ENCODE data around the gene H6PD.

The H6PD gene

DNA sequence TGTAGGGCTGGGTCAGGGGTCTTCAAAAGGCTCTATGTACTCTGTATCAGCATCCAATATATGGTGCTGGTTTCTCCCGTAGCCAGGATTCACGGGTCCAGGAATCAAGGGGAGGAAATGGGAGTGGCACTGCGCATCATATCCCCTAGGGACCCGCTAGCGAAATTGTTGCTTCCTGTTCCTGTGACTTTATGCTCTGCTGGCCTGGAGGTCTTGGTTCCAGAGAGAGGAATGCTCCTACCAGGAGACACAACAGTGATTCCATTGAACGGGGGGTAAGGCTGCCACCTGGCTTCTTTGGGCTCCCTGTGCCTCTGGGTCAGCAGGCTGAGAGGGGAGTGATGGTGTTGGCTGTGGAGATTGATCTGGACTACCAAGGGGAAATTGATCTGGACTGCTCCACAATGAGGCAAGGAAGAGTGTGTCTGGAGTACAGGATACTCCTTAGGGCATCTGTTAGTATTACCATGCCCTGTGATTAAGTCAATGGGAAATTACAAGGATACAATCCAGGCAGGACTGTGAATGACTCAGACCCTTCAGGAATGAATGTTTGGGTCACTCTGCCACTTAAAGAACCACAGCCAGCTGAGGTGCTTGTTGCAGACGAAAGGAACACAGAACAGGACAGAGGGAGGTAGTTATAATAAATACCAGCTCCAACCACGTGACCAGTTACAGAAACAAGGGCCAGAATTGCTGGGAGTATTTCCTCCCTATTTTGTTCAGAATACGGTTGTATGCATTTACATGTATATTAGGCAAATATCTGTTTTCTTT, 68.4 kb downstream of the H6PD start:
- no peak for DNase-seq

DNA sequence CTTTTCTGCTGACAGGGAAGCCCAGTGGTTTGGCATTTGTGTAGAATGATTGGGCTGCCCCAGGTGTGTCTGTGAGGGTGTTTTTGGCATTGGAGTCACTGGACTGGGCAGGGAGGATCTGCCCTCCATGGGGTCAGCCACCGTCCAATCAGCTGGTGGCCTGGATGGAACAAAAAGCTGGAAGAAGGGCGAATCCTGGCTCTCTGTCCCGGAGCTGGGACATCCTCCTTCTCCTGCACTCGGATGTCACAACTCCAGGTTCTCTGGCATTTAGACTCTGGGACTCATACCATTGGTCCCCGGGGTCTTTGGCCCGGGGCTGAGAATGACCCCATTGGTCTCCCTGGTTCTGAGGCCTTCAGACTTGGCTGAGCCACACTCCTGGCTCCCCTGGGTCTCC, 69.3 kb downstream of the H6PD start:
- no peak for DNase-seq

DNA sequence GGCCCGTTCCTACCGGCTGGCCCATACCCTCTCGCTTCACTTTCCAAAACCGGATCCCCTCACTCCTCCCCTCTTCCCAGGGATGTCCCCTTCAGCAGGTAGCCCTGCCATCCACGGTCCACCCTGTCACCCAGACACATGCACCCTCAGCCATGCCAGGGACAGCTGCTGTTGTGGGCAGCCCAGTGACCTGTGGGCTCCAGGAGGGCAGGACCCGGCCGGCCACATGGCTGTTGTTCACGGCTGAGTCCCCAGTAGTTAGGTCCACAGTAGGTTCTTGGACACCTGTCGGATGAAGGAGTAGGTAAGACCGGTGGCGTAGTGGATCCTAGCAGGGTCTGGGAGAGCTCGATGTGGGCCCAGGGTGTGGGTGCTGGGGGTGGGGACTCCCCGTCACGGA, 70.6 kb downstream of the H6PD start:
- DNase-seq, result no peak

DNA sequence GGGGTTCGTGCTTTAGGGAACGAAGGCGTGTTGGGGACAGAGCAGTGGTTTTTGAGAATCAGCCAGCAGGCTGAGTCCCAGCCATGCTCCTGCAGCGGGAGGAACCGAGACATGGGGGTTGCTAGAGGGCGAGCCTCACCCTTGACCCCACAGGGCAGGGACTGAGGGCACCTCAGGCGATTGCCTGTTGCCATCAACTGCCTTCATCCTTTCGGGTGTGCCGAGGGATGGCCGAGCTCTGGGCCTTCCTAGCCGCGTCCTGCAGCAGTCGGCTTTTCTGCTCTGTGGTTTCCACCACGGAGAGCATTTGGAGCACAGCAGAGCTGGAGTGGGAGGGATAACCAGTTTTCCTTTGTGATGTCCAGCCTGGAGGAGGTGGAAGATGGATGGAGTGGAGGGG, 71.4 kb downstream of the H6PD start:
- no peak for DNase-seq

DNA sequence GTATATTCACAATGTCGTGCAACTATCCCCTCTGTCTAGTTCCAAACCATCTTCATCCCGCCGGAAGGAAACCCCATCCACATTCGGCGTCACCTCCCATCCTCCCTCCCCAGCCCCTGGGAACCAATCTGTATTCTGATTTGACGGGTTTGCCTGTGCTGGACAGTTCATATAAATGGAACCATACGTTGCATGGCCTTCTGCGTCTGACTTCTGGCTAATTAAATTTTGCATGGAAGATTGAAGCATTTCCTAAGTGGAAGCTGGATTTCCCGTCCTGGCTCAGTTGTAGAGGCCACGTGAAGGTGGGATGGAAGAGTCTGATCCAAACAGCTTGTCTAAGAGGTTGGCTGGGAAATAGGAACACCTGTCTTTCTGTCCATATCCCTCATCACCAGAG, 72.7 kb downstream of the H6PD start:
- no peak for DNase-seq

DNA sequence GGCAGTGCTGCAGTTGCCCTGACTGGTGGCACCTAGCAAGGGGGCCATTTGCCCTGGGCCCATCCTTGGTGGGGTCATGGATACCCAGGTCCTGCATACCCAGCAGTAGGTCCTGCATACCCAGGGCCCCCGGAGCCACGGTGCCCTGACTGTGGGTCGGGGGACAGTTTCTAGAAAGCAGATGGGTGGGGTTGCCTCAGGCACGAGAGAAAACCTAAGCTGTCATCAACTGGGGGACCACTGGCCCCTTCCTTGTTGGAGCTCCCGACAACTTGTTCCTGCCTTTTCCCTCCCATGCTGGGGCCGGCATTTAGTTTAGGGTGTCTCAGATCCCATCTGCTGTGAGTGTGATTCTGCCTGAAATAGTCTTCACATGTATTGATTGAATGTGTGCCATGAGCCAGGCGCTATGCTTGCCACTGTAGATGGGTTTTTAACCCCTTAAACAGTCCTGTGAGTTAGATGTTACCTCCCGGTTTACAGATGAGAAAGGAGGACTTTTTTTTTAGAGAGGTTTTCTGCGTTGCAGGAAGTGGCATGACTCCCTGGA, 73.7 kb downstream of the H6PD start:
- no peak for DNase-seq

DNA sequence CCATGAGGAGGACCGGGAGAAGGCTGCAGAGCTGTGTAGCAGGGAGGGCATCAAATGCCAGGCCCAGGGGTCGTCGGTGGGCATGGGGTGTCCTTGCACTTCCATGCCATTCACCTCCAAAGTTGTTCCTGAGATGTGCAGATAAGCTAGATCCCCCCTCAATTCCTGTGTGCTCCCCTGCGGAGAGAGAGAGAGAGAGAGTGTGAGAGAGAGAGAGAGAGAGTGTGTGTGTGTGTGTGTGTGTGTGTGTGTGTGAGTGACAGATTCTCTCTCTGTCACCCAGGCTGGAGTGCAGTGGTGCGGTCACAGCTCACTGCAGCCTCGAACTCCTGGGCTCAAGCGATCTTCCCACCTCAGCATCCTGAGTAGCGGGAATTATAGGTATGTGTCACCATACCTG, 74.5 kb downstream of the H6PD start:
- no peak for DNase-seq

DNA sequence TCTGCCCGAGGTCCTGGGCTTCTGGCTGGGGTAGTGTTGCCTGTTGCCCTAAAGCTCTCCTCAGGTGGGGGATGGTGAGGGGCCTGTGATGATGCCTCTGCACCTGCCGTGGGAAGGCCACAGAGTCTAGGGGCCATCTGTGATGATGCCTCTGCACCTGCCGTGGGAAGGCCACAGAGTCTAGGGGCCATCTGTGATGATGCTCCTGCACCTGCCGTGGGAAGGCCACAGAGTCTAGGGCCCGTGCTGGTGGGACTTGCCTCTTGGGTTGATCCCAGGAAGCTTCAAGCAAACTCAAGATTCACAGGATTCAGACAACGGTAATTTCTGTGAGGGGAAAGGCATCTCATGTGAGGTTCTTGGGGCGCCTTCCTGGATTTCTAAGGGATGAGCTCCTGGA, 75.4 kb downstream of the H6PD start:
- DNase-seq, result no peak

DNA sequence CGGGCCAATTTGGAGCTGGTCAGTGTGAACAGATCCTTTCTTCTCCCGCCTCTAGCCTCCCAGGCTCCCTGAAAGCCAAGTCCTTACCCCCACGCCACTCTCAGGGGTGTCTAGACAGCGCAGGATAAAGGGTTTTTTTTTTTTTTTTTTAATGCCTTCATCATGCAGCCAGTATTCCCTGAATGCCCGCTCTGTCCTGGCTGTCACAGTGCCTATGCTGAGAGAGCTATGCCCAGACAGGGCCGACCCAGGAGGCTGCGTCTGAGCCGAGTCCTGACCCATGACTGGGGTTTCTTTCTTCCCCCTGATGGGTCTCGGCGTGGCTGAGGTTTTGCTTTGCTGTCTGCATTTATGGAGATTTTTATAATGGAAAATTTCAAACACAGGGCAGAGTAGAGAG, 76.5 kb downstream of the H6PD start:
- DNase-seq, result no peak

DNA sequence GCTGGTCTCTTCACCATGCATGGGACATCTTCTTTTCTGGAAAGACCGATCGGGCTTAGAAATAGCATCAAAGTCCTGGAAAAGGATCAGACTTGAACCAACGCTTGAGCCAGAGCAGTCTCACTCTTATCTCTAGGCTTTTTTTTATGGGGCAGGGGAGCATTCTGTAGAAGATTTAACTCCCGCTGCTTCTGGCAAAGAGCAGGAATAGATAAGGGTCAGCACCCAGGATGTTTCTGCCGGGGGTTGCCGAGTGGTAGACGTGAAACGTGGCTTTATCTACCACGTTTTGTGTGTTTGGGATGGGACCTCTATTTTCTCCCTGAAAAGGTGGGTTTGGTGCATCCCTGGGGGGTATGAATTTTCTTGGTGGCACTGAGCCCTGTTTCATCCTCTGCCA, 76.9 kb downstream of the H6PD start:
- no peak for DNase-seq

DNA sequence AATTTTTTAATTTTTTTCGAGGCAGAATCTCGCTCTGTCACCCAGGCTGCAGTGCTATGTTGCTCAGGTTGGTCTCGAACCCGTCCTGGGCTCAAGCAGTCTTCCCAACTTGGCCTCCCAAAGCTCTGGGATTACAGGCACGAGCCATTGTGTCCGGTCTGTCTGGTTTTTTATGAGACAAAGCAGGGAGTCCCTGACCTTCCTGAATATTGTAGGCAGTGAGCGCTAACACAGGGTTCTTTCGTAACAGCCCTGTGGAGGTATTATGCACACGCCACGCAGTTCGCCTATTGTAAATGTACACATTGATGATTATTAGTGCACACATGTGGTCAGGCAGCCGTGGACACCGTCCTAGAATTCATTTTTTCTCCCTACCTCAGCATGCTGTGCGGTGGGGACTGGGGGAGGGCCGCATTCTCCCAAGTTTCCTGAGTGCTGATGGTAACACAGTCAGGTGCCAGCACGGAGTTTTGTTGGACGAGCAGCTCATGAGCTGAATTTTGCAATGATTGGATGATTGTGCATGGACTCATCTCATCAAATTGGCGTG, 77.7 kb downstream of the H6PD start:
- no peak for DNase-seq

DNA sequence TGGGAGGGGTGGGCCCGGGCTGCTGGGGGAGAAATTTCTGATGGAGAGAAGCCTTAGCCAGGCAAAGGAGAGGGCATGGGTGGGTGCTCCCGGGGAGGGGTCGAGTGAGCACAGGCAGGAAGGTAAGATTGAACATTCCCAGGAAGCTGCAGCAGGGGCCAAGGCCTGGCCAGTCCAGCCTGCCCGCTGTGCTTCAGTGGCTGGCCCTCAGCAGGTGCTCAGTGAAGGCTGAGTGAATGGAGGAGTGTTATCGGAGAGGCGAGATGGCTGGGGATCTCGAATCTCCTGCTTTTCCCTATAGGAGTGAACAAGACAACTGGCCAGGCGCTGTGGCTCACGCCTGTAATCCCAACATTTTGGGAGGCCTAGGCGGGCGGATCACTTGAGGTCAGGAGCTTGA, 79.0 kb downstream of the H6PD start:
- DNase-seq, result no peak

DNA sequence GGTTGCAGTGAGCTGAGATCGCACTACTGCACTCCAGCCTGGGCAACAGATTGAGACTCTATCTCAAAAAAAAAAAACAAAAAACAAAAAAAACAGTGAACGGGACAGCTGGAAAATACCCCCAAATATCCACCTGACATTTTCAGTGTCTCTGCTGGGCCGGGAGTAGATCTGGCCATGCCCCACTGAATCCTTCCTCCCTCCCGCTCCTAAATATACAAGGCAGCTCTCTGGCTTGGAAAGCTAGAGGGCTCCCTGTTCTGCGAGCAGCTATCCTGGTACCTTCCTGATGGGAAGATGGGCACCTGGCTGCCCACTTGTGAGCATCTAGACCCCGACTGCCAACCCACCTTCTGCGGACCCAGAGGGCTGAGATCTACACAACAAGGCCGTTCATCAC, 79.5 kb downstream of the H6PD start:
- no peak for DNase-seq

DNA sequence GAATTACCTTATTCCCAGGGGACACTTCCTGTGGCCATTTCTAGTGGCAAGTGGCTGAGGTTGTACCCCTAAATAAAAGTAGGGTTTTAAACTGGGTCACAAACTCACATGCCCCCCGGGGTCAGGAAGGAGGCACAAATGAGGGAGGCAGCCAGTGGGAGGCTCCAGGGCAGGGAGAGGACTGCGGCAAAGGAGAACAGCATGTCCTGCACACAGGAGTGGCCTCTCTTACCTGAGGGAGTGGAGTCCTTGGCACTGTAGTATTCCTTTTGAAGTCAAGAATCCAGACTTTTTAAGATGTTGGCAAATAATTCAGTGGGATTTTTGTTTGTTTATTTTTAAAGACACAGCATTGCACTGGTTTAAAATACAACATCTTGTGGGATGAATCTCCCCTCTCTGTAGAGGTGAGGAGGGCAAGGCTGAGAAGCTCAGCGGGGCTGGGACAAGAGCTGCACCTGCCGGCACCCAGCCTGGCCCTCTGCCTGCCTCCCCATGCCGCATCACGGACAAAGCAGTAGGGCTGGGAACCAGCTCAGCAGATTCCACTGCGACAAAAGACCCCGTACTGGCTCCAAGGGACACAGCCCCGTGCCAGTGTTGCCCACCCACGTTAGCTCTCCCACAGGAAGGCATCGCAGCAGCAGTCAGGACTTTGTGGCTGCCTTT, 80.3 kb downstream of the H6PD start:
- no peak for DNase-seq

DNA sequence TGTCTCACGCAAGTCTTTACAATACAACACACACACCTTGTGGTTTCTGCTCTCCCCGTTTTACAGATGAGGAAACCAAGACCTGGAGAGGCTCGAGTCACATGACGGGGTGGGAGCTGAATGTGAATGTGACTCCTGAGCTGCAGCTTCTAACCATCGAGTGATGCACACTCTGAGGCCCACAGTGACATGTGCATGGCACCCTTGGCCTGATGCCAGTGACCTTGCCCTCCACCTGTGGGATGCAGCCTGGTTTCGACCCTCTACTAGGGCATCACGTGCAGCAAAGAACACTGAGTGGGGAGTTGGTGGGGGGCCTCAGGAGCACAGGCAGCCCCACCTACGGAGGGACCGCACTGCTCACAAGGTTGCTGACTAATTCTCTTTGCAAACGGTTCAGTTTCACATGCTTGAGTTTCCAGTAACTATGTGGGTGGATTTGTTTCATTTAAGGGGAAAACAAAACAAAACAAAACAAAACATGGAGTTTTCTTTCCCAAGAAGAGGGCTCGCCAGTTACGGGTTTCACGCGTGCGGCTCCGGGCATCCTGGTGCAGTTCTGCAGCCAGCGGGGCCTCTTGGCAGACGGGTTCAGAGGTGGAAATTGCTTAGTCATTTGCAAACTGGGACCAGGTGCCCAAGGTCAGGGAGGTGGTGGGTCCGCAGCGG, 81.0 kb downstream of the H6PD start:
- DNase-seq, result no peak

DNA sequence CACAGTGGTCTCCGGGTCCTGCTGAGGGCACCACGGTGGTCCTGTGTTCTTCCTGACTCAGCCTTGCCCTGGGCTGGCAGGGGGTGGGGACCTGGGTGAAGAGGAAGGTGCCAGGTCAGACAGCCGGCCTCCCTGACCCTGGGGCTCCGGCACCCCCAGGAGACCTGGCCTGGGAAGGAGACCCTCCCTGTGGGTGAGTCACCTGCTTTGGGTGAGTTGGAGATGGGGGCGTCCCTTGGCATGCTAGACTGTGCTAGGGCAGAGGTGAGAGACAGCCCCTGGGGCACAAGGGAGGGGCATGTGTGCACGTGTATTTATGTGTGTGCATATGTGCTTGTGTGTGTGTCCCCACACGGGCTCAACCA, 81.5 kb downstream of the H6PD start:
- DNase-seq, result no peak

DNA sequence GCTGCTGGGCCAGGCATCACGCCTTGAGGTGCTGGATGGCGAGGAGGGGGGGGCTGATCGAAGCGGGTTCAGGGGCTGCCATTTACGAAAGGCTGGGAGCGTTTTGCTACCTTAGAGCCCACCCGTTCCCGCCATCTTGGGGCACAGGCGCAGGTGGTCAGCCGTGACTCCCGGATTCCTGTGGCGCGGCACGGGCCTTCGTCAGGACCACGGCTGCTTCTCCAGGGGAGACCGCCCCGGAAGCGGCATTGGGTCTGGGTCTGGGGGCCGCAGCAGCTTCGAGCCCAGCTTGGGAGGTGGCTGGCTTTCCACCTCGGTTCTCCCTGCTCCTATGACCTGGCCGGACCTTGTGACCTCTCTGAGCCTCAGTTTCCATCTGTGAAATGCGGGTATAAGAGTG, 81.9 kb downstream of the H6PD start:
- DNase-seq, result no peak

DNA sequence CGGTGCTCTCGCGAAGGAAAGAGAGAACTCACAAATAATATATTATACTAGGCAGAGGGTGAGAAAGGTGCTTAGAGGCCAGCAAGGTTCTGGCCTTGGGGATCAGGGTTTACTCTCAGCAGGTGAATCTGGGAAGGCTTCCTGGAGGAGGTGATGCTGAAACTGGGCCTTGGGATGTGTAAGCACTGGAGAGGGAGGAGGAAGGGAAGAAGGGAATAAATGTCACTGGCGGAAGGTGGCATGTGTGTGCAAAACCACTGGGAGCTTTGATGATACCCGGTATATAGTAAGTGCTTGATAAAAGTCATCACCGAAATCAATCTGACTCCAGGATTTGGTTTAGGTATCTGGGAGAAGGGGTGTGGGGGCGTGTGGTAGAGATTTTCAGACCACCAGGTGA, 82.5 kb downstream of the H6PD start:
- DNase-seq, result no peak

DNA sequence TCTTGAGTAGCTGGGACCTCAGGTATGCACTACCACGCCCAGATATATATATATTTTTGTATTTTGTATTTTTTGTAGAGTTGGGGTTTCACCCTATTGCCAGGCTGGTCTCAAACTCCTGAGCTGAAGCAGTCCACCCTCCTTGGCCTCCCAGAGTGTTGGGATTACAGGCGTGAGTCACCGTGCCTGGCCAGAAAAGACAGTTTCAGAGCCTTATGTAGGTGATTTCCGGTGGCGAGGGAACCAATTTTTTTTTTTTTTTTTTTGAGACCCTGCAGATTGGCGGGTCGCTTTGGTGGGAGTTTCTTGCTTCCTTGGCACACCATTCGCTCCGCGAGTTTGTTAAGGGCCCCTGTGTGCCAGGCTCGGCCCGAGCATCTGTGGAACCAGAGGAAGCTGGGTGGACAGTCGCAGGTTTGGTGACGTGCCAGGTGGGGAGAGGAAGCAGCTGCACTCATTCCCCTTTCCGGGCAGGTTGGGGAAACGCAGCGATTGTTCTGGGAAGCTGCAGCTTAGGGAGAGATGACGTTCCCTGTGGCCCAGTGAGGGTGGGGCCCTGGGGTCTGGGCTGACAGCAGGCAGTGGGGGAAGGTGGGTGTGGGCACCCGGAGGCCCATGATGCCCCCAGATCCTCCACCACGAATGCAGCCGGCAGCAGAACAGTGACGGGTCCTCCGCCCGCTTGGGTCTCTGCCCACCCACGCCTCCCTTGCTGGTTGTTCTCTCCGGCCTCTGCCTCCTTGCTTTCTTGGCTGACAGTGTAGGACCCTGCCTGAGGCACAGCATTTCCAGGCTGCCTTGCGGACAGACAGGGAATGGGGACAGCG, 83.2 kb downstream of the H6PD start:
- DNase-seq, result no peak

DNA sequence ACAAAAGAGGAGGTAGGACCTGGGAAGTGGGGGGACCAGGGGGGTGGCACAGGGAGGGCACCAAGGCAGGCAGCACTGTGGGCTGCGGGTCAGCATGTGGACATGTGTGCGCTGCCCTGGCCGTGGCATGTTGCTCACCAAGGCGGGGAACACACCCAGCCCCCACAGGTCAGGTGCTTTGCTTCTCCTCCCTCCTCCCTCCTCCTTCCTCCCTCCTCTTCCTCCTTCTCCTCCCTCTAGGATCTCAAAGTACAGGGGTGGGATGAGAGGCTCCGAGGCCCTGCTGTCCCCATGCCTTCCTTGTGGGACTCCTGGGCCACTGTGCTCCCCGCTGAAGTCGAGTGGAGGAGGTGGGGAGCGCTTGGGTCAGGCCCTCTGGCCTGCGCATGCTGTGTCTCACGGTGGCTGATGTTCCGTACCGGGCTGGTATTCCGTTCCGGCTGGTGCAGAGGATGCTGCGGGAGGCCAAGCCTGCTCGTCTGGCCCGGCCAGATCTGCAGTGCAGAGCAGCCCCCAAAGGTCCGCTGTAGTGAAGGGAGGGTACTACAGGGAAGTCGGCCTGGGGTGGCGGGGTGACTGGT, 84.7 kb downstream of the H6PD start:
- DNase-seq, result no peak

DNA sequence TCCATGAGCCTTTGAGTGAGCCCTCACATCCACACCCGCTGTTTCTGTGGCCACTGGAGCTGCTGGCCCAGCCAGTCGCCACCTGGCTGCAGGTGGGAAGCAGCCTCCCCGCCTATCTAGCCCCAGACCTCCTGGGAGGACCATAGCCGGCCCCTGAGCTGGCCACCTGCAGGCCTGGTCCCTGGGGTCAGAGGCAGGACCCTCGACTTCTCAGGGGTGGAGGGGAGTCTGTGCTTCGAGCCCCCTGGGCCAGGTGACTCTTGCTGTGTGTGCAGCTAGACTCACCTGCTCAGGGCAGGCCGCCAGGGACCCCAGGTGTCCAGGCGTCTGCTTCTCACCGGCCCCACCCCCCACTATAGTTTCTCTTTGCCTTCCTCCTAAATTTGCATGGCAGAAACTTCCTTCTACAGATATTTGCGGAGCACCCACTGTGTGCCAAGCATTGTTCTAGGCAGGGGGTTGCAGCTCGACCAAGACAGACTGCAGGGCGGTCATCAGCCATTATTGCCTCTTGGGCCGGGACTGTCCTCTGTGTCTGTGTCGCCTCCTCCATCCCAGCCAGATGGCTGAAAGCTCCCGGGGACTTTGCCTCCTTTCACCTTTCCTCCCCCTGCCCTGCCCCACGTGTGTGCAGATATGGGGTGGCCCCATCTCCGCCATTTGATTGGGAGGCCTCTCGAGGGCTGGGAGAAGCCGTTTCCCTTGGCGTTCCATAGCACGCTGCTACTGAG, 85.4 kb downstream of the H6PD start:
- DNase-seq, result no peak
